Body of pancreas (tissue), 4 donors: ENCODE data around the gene TMEM59. TPM values are rescaled to one million over a fixed set of nuclear protein-coding genes. Genes with fewer than 3 reads are reported as not detected.
A peak's percentile ranks its signal among the peaks of the same experiment; 100 is the strongest.
"Not testable (repeated sequence)": the region's sequence is repeated elsewhere in the genome, so short reads cannot be mapped to it uniquely, and the experiment has no call there.

Source experiments
- ATAC-seq: fragments of 150-250 bp; one replicate; pipeline ENCODE4 v1.9.1; 2016
- DNase-seq, 4 donors: peaks; one replicate each; pipeline ENCODE4 v3.0.0-alpha.2; 2019
- H3K27ac ChIP-seq, 4 donors: fragments of 200-600 bp; sonication (generic); 1 replicate in 3 of 4; 2 replicates in 1 of 4; pipeline versions ENCODE4 v1.5.1 to v1.6.1; 2016 to 2019; ENCODE audit warnings: mild to moderate bottlenecking in 1 of 4, mixed read lengths in 1 of 4, moderate library complexity in 1 of 4
- H3K27me3 ChIP-seq, 2 donors: fragments of 200-600 bp; sonication (generic); one replicate each; pipeline ENCODE4 v1.6.0; 2016; ENCODE audit warnings: mild to moderate bottlenecking in 1 of 2
- H3K36me3 ChIP-seq, 2 donors: fragments of 200-600 bp; sonication (generic); replicated peaks in 1 of 2; 2 replicates each; pipeline ENCODE4 v1.5.1; 2016; ENCODE audit warnings: low read depth in 2 of 2; ENCODE audit not compliant: insufficient read depth in 1 of 2
- H3K4me1 ChIP-seq: fragments of 200-600 bp; sonication (generic); one replicate; pipeline ENCODE4 v1.6.0; 2016
- H3K4me3 ChIP-seq, 2 donors: fragments of 200-600 bp; sonication (generic); 1 replicate in 1 of 2; 2 replicates in 1 of 2; pipeline ENCODE4 v1.5.1; 2016 to 2019
- H3K9me3 ChIP-seq, 3 donors: fragments of 200-600 bp; sonication (generic); 1 replicate in 2 of 3; 2 replicates in 1 of 3; pipeline ENCODE4 v1.5.1; 2016
- CTCF ChIP-seq, 7 experiments: fragments of 450-650 bp in 4 of 7; fragments of 200-600 bp in 3 of 7; sonication (generic) in 3 of 7; IDR thresholded peaks; one replicate each; pipeline ENCODE4 v1.5.1; 2016 to 2019; ENCODE audit warnings: antibody characterized with exemption in 7 of 7
- POLR2A ChIP-seq, 3 donors: fragments of 450-650 bp; IDR thresholded peaks; one replicate each; pipeline ENCODE4 v1.6.1; 2016; ENCODE audit warnings: antibody characterized with exemption in 3 of 3, mild to moderate bottlenecking in 2 of 3
- WGBS, 2 donors: methylation state at CpG; one replicate each; pipeline ENCODE4 v1.1.5; 2017; 5-methylcytosine and 5-hydroxymethylcytosine counted together
- intact Hi-C: fragments of 100-400 bp; cut with DNase I; formaldehyde crosslinking; loops from one replicate; pipeline ENCODE4 v1.15.1; 2023
- total RNA-seq, 2 donors: library from RNA; depleted of rRNA; stranded (reverse); fragments of >200 nt; gene quantifications; one replicate each; pipeline ENCODE4 v1.1.0, GENCODE V29; 2016

TMEM59 gene
- total RNA-seq, 2 donors from 2014 or later, result 89.5 to 131 TPM

GRCh38 chr1:54096227-54096876 is 43.3 kb upstream of the TMEM59 start:
- 59 to 76% methylated on average over 25 of the region's 25 CpGs for WGBS, 2 donors
- Histone ChIP-seq H3K27me3 (no peaks in the 10 kb centered on the region), H3K4me3 (no peak overlapping the region), H3K4me1 (peaks cover 34% of the 10 kb centered on the region), H3K27ac (peak overlapping the region in 2 of 4 donors; percentile 54 to 79), H3K36me3 (no peaks in the 10 kb centered on the region), H3K9me3 (no peaks in the 10 kb centered on the region)
- TF ChIP-seq POLR2A (IDR thresholded peaks at IDR 0.05) (no peak), CTCF (IDR thresholded peaks at IDR 0.05) (no peak)
- intact Hi-C loops, result no loop called here
- DNase-seq (no peak), ATAC-seq (no peak)

- H3K36me3 ChIP-seq, result no peaks in the 10 kb centered on the region
- intact Hi-C loops, result no loop called here
- 61% methylated on average over 8 of the region's 8 CpGs for WGBS, 2 donors
- peak overlapping the region; percentile 14 to 79 (median 56) for H3K27ac ChIP-seq
- ATAC-seq, result peak; percentile 75
- H3K27me3 ChIP-seq, result no peaks in the 10 kb centered on the region
- H3K4me3 ChIP-seq, result no peak overlapping the region
- TF ChIP-seq CTCF (IDR thresholded peaks at IDR 0.05), result no peak
- TF ChIP-seq POLR2A (IDR thresholded peaks at IDR 0.05), result no peak
- H3K4me1 ChIP-seq, result peaks cover 34% of the 10 kb centered on the region
- H3K9me3 ChIP-seq, result no peaks in the 10 kb centered on the region
- DNase-seq, result peak in 2 of 4 donors; percentile 17 to 60
These were observed 42.7 kb upstream of the TMEM59 start for GRCh38 chr1:54095546-54096226.

- DNase-seq, H3K9me3 ChIP-seq, ATAC-seq, H3K36me3 ChIP-seq, intact Hi-C loops, H3K4me3 ChIP-seq, H3K27me3 ChIP-seq: not testable (repeated sequence)
- Histone ChIP-seq H3K4me1 (peaks cover 29% of the 10 kb centered on the region), H3K27ac (peak overlapping the region; percentile 55 to 79 (median 66))
- WGBS, 2 donors, result 45 to 100% methylated on average over 1 of the region's 1 CpG
These were observed 41.7 kb upstream of the TMEM59 start for GRCh38 chr1:54094730-54095105.

GRCh38 chr1:54094001-54094729 is 41.2 kb upstream of the TMEM59 start:
- ATAC-seq, result peak; percentile 70
- WGBS, 2 donors, result 38 to 41% methylated on average over 4 of the region's 4 CpGs

More at GRCh38 chr1:54094001-54094729, 41.2 kb upstream of the TMEM59 start:
- H3K36me3 ChIP-seq, result no peaks in the 10 kb centered on the region
- peak overlapping the region; percentile 55 to 79 (median 66) for H3K27ac ChIP-seq
- peak; percentile 25 to 39 (median 31) for DNase-seq
- no peaks in the 10 kb centered on the region for H3K27me3 ChIP-seq
- TF ChIP-seq POLR2A (IDR thresholded peaks at IDR 0.05), result no peak
- TF ChIP-seq CTCF (IDR thresholded peaks at IDR 0.05), result no peak
- intact Hi-C loops, result no loop called here
- H3K9me3 ChIP-seq, result no peaks in the 10 kb centered on the region
- H3K4me3 ChIP-seq, result no peak overlapping the region
- peaks cover 29% of the 10 kb centered on the region for H3K4me1 ChIP-seq
